ENCODE data around the gene B3GAT1.

DNA sequence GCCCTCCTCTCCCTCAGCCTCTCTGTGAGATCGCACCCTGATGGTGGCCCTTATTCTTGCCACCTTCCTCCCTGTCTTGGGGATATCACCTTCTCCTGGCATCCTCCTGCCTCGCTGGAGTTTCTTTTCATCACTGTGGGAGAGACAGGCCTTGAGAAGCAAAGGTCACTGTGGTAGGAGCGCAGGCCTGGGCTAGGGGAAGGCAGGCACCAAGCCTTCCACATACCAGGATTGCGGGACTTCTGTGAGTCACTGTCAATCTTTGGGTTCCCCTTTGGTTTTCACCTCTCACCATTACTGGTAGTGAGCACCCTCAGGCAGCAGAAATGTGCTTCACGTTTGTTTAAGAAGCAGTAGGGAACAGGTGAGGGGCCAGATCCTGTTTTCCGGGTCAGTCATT lies 31.2 kb upstream of the B3GAT1 start:
- TF ChIP-seq POLR2AphosphoS5 (IDR thresholded peaks at IDR 0.05; ENCODE audit: low read depth, low read length) (no peak), TAF1 (IDR thresholded peaks at IDR 0.05; ENCODE audit: borderline replicate concordance, low read depth, low read length) (no peak)
